HG03354 (cell line): ENCODE results near the gene ZNF511.
A peak's percentile ranks its signal among the peaks of the same experiment; 100 is the strongest.

ENCODE experiments used
- ATAC-seq: cut with Tn5 transposase; IDR thresholded peaks from one replicate; pipeline ENCODE4 v1.9.1; 2021; ENCODE audit warnings: mild to moderate bottlenecking; ENCODE audit not compliant: unreplicated experiment, poor library complexity, severe bottlenecking

ZNF511 gene

DNA sequence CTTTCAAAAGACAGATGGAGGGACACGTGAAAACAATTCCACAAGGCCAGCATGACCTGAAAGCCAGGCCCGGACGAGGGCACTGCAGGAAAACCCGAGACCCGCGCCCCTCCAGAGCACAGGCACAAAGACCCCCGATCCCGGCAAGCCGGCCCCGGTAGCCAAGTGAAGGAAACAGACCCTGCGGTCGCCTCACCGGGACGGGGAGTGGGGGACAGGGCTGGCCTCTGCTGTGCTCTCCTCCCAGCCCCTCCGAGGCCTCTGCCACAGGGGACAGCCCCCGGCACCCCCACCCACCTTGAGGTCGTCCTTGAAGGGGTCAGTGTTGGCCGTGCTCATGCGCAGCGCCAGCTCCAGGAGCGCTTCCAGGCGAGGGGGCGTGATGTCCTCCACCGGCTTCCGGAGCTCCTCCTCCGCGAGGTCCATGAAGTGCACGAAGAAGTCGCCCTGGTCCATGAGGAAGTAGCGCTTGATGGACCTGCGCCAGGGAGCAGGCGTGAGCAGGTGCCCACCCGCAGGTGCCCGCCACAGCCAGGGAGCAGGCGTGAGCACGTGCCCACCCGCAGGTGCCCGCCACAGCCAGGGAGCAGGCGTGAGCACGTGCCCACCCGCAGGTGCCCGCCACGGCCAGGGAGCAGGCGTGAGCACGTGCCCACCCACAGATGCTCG, 20.7 kb upstream of the ZNF511 start:
- ATAC-seq = no peak

DNA sequence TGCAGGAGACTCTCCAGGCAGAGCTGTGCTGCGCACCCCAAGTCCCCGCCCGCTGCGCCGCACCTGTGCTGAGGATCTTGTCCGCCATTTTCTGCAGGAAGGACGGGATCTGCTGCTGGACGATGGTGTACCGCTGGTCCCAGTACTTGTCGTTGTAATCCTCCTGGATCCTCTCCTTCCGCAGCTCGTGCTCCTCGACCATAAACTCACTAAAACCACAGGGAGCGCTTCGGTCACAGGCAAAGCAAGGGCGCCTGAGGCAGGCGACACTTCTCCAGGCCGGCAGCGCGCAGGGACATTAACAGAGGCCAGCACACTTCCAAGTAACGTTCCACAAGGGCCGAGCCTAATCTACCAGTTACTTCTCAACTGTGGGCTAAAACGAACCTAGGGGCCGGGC, 19.0 kb upstream of the ZNF511 start:
- ATAC-seq = no peak

DNA sequence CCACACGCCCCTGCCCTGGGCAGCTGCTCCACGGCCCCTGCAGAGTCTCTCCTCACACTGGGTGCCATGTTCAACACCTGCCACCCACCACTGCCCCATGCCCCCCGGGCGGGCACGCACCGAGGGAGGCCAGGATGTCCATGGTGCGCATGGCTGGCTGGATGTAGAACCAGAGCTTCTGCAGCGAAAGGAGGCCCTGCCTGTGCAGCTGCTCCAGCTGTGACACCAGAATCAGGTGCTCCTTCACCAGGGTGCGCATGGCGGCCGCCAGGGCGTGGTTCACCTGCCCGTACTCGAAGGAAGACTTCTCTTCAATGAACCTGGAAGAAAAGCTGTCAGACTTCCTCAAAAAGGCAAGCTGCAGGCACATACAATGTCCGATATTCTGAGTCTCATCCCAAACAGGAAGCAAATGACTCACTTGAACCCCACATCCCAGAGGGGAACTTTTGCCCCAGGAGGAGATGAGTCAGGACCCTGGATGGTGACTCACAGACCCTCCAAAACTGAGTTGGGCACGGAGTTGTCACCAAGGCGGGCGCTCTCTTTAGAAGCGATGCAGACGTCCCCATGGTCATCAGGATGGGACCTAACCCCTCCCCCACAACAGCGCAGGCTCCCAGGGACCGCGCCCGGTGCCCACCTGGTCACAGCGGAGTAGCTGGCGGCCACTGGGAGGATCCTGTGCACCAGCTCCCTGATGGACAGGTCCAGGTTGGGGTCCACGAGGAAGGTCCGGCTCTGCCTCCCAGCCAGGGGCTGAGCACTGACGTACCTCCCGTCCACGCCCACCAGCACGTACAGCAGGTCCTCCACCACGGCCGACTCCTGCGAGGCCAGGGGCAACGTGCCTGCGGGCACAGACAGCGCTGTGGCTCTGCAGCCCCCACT, 15.6 kb upstream of the ZNF511 start:
- ATAC-seq = no peak

DNA sequence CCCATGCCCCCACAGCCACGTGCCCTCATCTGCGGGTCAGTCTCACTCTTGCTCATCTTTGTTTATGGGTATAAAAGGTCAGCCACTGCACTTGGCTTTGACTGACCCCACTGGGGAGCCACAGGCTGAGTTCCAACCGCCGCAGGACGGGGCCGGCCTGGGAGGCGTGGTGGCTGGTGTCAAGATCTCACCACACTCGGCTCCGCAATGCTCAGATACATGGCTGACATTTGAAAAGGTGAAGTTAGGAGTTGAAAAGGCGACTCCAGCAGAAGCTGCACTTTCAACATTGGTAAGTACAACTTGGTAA, 14.9 kb upstream of the ZNF511 start:
- no peak for ATAC-seq

DNA sequence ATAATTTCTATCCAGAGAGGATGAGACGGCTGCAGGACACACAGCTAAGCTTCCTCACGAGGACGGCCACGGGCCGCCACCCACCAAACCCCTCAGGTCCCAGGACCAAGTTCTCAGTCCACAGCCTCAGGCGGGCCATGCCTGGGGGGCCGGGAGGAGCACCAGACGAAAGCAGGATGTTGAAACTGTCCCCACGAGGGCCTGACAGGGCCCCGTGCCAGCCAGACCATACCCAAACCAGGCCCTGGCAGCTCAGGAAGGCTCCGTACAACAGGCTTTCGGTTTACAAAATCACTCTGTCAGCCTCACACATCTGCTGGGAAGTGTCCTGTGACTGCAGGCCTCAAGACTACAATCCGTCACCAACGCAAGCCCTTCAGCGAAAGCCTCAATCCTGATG, 14.5 kb upstream of the ZNF511 start:
- no peak for ATAC-seq

DNA sequence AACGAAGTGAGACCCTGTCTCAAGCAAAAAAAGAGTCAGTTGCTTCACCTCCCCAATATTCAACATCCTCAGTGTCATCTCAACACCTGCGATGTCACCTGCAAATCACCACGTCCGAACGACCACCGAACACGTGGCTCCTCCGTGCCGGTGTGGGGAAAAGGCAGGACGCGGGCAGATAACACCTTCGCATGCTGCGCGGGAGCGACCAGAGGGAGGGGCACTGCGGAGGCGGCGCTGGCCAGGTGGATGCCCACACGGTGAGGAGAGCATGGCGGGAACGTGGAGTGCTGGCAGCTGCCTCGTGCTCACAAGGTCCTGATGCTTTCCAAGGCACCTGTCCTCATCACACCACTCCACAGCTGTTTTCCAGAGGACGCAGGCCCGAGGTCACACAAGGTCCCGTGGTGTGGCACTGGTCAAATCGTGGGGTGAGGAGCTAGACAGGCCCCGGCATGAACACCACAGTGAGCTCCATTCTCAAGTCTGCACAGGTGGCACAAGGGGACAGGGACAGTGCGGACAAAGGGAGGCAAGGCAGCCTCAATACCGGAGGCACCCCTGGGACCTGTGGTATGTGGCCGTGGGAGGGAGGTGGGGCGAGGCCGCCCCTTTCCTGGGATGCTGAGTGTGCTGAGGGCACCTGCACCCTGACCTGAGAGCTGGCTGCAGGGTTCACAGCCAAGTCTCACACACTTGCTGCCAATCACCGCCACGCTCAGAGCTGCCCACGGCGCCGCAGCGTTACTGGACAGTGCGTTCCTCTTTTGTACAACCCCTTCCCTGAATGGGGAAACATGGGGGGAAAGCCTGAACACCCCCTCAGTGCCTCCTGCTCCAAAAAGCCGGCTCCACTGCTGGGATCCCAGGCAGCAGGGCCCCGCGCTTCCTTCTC, 13.0 kb upstream of the ZNF511 start:
- ATAC-seq = no peak

DNA sequence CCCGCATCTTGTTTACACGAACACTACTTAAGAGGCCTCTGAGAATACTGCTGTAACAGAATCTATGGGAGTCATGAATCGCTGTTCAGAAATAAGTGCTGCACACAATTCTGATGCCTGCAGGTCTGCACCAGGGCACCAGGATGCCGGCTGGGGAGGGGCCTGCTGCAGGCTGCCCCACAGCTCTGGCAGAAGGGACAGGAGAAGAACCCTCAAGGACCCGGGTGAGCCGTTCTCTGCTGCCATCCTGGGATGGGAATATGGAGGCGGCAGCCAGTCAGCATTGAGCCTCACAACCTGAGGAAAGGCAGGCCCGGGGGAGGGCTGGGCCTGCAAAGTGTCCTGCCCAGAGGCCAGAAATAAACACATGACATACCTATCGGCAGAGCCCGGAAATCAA, 11.2 kb upstream of the ZNF511 start:
- no peak for ATAC-seq

DNA sequence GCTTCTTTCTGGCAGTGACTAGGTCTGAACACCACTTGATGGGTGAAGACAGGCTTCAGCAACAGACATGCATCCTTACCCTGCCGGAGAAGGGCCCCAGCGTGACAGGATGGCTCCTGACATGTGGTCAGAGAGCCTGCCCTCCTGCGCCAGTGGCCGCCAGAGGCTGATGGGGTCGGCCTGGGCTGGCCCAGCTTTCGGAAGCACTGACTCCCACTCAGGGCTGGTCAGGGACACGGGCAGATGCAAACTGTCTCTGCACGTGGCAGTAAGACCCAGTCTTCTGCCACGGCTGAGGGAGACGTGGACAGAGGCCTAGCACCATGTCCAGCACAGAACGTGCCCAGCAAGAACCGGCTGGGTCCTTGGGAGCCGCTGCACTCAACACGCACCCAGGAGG, 10.2 kb upstream of the ZNF511 start:
- ATAC-seq = no peak

DNA sequence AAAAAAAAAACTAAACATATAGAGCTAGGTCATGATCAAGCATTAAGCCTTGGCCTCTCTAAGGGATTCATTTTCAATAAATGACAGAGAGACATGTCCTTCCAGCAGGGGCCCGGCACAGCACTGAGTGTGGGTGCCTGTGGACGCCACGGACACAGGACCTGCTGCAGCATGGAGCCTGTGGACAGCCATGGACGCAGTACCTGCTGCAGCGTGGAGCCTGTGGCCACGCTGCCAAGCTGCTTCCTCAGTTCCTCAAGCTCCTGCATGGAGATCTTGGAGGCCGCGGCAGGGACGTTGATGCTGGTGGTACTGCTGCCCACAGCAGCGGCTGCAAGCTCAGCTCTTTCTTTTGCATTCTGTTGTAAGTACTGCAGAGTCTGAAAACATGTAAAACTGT, 9.5 kb upstream of the ZNF511 start:
- no peak for ATAC-seq

DNA sequence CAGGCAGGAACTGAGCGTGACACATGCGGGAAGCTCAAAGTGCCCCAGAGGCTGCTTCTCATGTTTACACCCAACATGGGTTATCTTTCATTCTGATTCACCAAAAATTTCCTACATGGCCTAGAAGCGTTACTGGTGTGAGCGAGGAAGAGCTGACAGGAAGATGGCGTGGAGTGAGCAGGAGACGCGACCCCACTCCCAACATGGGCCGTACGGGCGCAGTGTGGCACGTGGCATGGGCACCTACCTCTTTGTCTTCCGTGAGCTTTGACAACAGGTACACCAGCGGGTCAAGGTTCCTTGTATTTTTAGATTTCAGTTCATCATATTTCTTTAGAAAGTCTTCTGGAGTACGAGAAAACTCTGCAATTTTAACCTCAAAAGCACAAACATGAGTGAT, 9.0 kb upstream of the ZNF511 start:
- no peak for ATAC-seq

DNA sequence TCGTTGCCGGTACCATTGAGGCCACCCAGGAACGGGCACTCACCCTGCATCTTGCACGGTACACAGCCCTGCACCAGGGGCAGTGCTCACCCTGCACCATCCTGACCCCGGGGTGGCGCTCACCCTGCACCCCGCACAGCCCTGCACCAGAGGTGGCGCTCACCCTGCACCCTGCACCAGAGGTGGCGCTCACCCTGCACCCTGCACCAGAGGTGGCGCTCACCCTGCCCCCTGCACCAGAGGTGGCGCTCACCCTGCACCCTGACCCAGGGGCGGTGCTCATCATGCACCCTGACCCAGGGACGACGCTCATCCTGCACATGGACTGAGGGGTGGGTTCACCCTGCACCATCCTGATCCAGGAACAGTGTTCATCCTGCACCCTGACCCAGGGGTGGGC, 6.5 kb upstream of the ZNF511 start:
- no peak for ATAC-seq

DNA sequence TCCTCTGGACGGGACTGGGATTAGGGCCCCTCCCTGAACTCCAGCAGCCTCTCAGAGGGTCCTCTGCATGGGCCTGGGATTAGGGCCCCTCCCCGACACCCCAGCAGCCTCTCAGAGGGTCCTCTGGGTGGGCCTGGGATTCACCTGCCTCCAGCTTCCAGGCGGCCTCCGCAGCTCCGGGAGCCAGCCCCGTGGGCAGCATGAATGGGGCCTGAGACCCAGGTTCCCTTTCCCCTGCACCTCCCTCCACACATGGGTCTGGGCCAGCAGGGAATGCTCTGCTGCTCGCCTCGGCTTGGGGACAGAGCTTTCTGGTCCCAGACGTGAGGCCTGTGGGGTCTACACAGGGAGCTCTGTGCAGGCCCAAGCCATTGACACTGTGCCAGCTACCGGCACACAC, 5.5 kb upstream of the ZNF511 start:
- no peak for ATAC-seq

DNA sequence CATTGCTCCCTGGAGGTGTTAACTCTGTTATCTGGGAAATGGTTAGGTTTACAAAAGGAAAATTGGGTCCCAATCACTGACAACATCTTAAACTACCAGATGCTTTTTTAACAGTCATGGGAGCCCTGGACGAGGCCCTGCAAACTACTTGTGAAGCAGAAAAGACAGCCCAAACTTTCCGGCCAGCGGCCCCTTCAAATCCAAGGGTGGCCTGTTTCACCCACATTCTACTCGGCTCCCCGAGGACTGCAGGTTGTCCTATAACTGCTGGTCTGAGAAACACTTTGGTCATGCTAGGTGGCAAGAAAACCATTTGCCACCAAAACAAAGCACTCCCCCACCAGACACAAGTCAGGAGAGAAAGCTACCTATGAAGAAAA, 2.6 kb upstream of the ZNF511 start:
- ATAC-seq = no peak

DNA sequence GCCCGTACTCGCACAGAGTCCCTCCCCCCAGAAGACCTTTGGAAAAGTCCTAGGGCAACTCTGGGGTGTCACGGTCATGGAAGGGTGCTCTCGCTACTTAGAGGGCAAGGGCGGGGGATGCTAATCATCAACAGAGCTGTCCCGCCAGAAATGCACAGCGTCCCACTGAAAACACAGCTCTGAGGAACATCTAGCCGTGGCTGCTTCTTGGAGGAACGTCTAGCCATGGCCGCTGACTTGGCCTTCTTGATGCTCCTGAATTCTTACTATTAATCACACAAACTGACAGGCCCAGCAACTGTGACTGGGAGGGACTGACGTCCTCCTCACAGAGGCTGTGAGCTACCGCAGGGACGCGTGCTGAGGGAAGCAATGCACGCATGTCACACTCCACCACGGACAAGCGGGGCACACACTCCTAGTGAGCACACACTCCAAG, 1.8 kb upstream of the ZNF511 start:
- no peak for ATAC-seq

DNA sequence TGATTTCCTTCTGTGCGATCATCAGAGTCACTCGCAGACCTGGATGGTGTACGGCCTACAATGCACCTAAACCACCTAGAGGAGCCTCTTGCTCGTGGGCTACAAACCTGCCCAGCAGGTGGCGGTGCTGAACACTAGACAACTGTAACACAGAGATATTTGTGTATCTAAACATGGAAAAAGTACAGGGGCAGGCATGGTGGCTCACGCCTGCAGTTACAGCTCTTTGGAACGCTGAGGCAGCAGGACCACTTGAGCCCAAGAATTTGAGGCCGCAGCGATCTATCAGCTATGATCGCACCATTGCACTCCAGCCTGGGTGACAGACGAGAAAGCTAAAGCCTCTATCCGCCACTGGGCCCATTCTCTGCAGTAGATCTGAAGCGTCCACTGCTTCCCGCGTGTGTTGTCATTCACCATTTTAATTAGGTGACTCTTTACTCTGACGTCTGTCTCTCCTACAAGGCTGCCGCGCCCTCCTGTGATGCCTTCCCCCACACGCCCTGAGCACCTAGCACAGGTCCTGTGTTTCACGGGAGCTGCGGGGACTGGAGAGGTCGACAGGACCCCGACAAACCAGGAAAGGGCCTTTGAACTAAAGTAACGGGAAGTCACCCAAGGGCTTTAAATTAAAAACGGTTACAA, 816 bp upstream of the ZNF511 start:
- peak; percentile 60 for ATAC-seq

DNA sequence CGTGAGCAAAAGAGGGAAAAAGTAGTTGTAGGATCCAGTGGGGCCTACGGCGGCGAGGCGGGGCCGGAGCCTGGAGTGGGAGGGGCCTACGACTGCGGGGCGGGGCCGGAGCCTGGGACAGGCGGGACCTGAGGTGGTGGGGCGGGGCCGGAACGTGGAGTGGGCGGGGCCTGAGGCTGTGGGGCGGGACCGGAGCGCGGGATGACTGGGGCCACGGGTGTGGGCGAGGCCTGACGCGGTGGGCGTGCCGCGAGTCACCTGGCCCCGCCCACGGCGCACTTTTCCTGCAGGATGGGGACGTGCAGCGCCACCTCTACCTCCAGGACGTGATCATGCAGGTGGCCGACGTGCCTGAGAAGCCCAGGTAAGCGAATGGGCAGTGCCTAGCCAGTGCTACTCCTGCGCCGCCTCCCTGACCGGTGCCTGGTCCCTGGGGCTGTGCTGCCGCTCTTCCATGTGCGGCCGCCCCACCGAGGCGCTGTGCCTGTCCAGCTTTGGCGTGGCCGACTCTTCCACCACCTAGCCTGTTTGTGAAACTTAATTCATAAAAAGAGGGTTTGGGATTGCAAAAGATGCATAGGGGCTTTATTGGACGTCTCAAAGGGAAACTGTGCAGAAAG, 496 bp downstream of the ZNF511 start:
- peak; percentile 77 for ATAC-seq

DNA sequence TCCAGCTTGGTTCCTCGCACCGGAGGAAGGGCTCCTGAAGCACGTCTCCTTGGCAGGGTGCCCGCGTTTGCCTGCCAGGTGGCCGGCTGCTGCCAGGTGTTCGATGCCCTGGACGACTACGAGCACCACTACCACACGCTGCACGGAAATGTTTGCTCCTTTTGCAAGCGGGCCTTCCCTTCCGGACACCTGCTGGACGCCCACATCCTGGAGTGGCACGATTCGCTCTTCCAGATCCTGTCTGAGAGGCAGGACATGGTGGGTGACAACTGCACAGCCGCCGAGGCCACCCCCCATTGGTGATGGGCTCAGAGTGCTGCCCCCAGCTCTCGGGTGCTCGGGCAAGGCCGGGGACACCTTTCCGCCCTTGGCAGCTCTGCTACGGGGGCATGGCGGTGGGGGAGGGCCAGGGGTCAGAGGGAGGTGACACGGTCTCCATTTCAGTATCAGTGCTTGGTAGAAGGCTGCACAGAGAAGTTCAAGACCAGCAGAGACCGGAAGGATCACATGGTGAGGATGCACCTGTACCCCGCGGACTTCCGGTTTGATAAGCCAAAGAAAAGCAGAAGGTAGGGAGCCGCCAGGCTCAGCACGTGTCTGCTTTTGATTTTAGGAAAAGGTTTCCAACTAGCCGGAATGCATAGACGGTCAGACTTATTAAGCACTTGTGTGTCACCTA, 1.1 kb downstream of the ZNF511 start:
- no peak for ATAC-seq

DNA sequence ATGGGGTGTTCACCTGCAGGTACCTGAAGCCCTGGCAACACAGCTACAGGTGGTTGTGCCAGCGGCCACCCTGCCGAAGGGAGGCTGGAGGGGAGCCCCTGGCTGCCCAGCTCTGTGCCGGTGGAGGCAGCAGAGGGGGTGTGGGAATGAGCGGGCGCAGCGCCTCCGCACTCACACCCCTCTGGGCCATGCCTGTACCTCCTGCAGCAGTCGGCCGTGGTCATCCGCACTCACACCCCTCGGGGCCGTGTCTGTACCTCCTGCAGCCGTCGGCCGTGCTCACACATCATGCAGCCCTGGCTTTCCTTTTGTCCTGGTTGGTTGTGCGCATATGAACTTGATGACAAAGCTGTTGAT, 1.7 kb downstream of the ZNF511 start:
- ATAC-seq = no peak

DNA sequence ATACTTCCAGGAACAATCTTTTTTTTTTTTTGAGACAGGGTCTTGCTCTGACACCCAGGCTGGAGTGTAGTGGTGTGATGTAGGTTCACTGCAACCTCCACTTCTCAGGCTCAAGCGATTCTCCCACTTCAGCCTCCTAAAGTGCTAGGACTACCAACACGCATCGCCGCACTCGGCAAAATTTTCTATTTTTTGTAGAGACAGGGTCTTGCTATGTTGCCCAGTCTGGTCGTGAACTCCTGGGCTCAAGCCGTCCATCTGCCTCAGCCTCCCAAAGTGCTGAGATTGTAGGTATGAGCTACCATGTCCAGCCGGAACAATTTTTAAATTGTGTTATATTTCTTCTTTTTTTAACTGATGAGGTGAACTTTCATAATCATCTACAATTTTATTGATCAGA, 2.1 kb downstream of the ZNF511 start:
- no peak for ATAC-seq
